HL-60 (cell line): ENCODE data around the gene TGFBR3.

Experiments
- DNase-seq, 2 experiments: peaks; one replicate each; pipeline ENCODE4 v3.0.0-alpha.2; 2010 to 2020; ENCODE audit warnings: low read depth in 1 of 2, low spot score in 1 of 2
- H3K27ac ChIP-seq: fragments of 250-450 bp; sonication (Bioruptor Pico); replicated peaks from 2 replicates; pipeline ENCODE4 v1.5.1; 2020; ENCODE audit warnings: mild to moderate bottlenecking, moderate library complexity
- H3K27me3 ChIP-seq: fragments of 250-450 bp; sonication (Bioruptor Pico); 2 replicates; pipeline ENCODE4 v1.5.1; 2021; ENCODE audit warnings: mild to moderate bottlenecking, moderate library complexity; ENCODE audit not compliant: insufficient read depth, poor library complexity, severe bottlenecking
- H3K4me3 ChIP-seq: replicated peaks from 2 replicates; pipeline ENCODE4 v1.5.1; 2011; ENCODE audit warnings: mild to moderate bottlenecking, control low read depth, low read length; ENCODE audit not compliant: insufficient read depth
- GABPA ChIP-seq: IDR thresholded peaks from 2 replicates; pipeline ENCODE4 v1.6.1; 2012; ENCODE audit warnings: low read depth
- POLR2AphosphoS5 ChIP-seq: IDR thresholded peaks from 2 replicates; pipeline ENCODE4 v1.6.1; 2012; ENCODE audit warnings: low read depth
- SPI1 ChIP-seq: IDR thresholded peaks from 2 replicates; pipeline ENCODE4 v1.6.1; 2012; ENCODE audit warnings: low read depth, mild to moderate bottlenecking, borderline replicate concordance
- TF ChIP-seq, protein P1 (sequence below): IDR thresholded peaks from one replicate; pipeline ENCODE4 v1.5.1; 2011; ENCODE audit warnings: low read length, control low read depth, inconsistent platforms; ENCODE audit not compliant: insufficient read depth
- TF ChIP-seq, protein P2 (sequence below): IDR thresholded peaks from 2 replicates; pipeline ENCODE4 v1.6.1; 2012; ENCODE audit warnings: low read depth; ENCODE audit not compliant: insufficient replicate concordance

The TGFBR3 gene

DNA sequence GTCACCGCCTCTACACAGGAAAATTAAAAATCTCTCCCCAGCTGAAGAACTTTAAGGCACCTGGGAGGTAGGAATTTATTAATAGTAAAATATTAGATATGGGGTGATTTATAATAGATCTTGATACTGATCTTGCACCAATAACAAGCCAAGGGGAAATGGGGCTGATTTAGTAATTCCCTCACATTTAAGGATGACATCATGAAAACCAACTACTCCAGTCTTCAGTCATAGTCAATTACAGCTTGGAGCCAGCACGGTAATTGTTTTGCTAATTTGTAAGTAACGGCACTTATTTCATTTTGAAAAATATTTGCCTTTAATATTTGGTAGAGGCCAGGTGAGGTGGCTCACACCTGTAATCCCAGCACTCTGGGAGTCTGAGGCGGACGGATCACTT lies 92.8 kb downstream of the TGFBR3 start:
- no peaks in the 10 kb centered on the region for H3K27me3 ChIP-seq
- H3K4me3 ChIP-seq: no peak overlapping the region
- TF ChIP-seq, protein P1, sequence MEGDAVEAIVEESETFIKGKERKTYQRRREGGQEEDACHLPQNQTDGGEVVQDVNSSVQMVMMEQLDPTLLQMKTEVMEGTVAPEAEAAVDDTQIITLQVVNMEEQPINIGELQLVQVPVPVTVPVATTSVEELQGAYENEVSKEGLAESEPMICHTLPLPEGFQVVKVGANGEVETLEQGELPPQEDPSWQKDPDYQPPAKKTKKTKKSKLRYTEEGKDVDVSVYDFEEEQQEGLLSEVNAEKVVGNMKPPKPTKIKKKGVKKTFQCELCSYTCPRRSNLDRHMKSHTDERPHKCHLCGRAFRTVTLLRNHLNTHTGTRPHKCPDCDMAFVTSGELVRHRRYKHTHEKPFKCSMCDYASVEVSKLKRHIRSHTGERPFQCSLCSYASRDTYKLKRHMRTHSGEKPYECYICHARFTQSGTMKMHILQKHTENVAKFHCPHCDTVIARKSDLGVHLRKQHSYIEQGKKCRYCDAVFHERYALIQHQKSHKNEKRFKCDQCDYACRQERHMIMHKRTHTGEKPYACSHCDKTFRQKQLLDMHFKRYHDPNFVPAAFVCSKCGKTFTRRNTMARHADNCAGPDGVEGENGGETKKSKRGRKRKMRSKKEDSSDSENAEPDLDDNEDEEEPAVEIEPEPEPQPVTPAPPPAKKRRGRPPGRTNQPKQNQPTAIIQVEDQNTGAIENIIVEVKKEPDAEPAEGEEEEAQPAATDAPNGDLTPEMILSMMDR: no peak
- TF ChIP-seq, protein P2, sequence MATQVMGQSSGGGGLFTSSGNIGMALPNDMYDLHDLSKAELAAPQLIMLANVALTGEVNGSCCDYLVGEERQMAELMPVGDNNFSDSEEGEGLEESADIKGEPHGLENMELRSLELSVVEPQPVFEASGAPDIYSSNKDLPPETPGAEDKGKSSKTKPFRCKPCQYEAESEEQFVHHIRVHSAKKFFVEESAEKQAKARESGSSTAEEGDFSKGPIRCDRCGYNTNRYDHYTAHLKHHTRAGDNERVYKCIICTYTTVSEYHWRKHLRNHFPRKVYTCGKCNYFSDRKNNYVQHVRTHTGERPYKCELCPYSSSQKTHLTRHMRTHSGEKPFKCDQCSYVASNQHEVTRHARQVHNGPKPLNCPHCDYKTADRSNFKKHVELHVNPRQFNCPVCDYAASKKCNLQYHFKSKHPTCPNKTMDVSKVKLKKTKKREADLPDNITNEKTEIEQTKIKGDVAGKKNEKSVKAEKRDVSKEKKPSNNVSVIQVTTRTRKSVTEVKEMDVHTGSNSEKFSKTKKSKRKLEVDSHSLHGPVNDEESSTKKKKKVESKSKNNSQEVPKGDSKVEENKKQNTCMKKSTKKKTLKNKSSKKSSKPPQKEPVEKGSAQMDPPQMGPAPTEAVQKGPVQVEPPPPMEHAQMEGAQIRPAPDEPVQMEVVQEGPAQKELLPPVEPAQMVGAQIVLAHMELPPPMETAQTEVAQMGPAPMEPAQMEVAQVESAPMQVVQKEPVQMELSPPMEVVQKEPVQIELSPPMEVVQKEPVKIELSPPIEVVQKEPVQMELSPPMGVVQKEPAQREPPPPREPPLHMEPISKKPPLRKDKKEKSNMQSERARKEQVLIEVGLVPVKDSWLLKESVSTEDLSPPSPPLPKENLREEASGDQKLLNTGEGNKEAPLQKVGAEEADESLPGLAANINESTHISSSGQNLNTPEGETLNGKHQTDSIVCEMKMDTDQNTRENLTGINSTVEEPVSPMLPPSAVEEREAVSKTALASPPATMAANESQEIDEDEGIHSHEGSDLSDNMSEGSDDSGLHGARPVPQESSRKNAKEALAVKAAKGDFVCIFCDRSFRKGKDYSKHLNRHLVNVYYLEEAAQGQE: no peak
- no peak for TF ChIP-seq POLR2AphosphoS5
- no peak for TF ChIP-seq GABPA
- TF ChIP-seq SPI1: no peak
- no peak overlapping the region for H3K27ac ChIP-seq
- DNase-seq: no peak

GRCh38 chr1:91792489-91793071 lies 93.4 kb downstream of the TGFBR3 start:
- Histone ChIP-seq H3K27me3 (no peaks in the 10 kb centered on the region), H3K4me3 (no peak overlapping the region), H3K27ac (no peak overlapping the region)
- TF ChIP-seq, protein P2: no peak
- no peak for DNase-seq

DNA sequence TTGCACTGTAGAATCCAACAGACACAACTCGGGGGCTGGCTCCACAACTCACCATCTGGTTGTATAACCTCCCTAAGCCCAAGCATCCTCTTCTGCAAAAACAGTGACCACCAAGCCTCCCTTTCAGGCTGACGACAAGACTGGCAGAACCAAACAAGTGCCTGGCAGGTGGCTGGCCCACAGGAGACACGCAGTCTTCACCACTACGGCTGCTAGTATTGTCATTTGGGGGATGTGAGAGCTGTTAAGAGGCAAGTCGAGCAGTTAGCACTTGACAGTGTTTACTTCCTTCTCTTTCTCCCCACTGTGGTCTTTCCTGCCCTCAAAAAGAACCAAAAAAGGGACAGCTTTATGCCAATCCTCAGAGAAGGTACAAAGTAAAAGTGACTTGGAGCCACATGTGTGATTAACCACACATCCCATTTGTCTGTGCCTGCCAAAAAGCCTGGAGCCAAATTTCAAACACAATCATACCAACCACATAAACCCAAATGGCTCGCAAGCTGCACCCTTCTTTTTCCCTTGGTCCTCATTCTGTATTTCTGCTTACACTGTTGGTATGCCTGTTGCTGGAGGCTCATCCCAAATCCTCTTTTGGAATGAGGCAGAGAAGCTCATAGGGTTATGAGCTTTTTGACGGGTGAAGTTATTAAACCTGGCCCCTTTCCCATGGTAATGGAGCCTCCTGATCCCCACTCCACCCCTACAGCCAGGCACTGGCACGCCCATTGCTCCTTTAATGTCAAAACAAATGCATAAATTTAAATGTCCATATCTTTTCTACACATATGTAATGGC lies 94.1 kb downstream of the TGFBR3 start:
- TF ChIP-seq, protein P2: no peak
- TF ChIP-seq GABPA: no peak
- no peak for TF ChIP-seq POLR2AphosphoS5
- TF ChIP-seq SPI1: no peak
- TF ChIP-seq, protein P1: no peak
- Histone ChIP-seq H3K27me3 (no peaks in the 10 kb centered on the region), H3K27ac (no peak overlapping the region), H3K4me3 (no peak overlapping the region)
- no peak for DNase-seq
